Measurements from ENCODE around the gene ATP13A3. TPM values are rescaled to one million over a fixed set of nuclear protein-coding genes. Genes with fewer than 3 reads are reported as not detected.

Gene ATP13A3
- total and polyA plus RNA-seq, 9 of the 15 experiments (the other 6 are each of a cell fraction or from before 2014, with no cell fraction given): 16.6 to 135 (median 86.6) TPM

- no peak for TF ChIP-seq ZHX1 (conservative IDR thresholded peaks at IDR 0.05; ENCODE audit: low read length)
- 0 out of 2 replicates have a peak, but pooled peaks have one; percentile 3 for TF ChIP-seq NFE2 (IDR thresholded peaks at IDR 0.05; ENCODE audit: low read depth)
- no peak for TF ChIP-seq CREBBP (IDR thresholded peaks at IDR 0.05; ENCODE audit: low read depth, low read length)
- no peak for TF ChIP-seq SETDB1 (IDR thresholded peaks at IDR 0.05; ENCODE audit: low read length)
- TF ChIP-seq HDAC1 (IDR thresholded peaks at IDR 0.05): peak in 1 of 2 experiments; percentile 32; a peak in 2 of 4 replicates
- no peak for TF ChIP-seq CBX8 (IDR thresholded peaks at IDR 0.05; ENCODE audit: borderline replicate concordance, extremely low read depth, low read depth, low read length, poor library complexity, severe bottlenecking)
- no peak for TF ChIP-seq ZBTB8A (IDR thresholded peaks at IDR 0.05; ENCODE audit: partially characterized antibody)
- TF ChIP-seq ZNF592 (IDR thresholded peaks at IDR 0.05): no peak
- peak; percentile 74 for TF ChIP-seq CCNT2 (IDR thresholded peaks at IDR 0.05; ENCODE audit: borderline replicate concordance, extremely low read depth, insufficient read length, low read depth, low read length)
- TF ChIP-seq IFI16 (CRISPR knock-in tag; IDR thresholded peaks at IDR 0.05): no peak
- no peak for TF ChIP-seq ID3 (CRISPR knock-in tag; IDR thresholded peaks at IDR 0.05)
- no peak for TF ChIP-seq ID3 (tag; IDR thresholded peaks at IDR 0.05)
- TF ChIP-seq ATF7 (IDR thresholded peaks at IDR 0.05): no peak; the same call in 1 of the 2 replicates
- TF ChIP-seq ZNF175 (CRISPR knock-in tag; IDR thresholded peaks at IDR 0.05; ENCODE audit: low read depth): no peak
- no peak for TF ChIP-seq ZNF518B (CRISPR knock-in tag; IDR thresholded peaks at IDR 0.05)
- TF ChIP-seq ZNF668 (CRISPR knock-in tag; IDR thresholded peaks at IDR 0.05): no peak
Observed at GRCh38 chr3:194486540-194487288, at the start of gene ATP13A3 (continued).
